CD14-positive monocyte (primary cell): ENCODE results near the gene TMEM250. TPM values are rescaled to one million over a fixed set of nuclear protein-coding genes. Genes with fewer than 3 reads are reported as not detected.

ENCODE experiments used
- DNase-seq, 3 donors: peaks; one replicate each; pipeline ENCODE4 v3.0.0-alpha.2; 2011 to 2022
- H2AFZ ChIP-seq: 2 replicates; pipeline ENCODE4 v1.6.0; 2012; ENCODE audit warnings: mild to moderate bottlenecking, low read depth, low read length, inconsistent platforms; ENCODE audit not compliant: insufficient read depth, poor library complexity, severe bottlenecking
- H3K27ac ChIP-seq, 2 donors: 1 replicate in 1 of 2; 2 replicates in 1 of 2; pipeline ENCODE4 v1.5.1; 2012 to 2013; ENCODE audit warnings: low read length in 2 of 2, control low read depth in 1 of 2, inconsistent platforms in 1 of 2, low read depth in 1 of 2, mild to moderate bottlenecking in 1 of 2
- H3K27me3 ChIP-seq, 2 donors: one replicate each; pipeline versions ENCODE4 v1.6.0 to v1.6.1; 2011 to 2013; ENCODE audit warnings: low read length in 2 of 2; ENCODE audit not compliant: control insufficient read depth in 2 of 2, insufficient read depth in 2 of 2
- H3K36me3 ChIP-seq, 2 donors: replicated peaks in 1 of 2; 1 replicate in 1 of 2; 2 replicates in 1 of 2; pipeline versions ENCODE4 v1.5.1 to v1.6.1; 2012 to 2013; ENCODE audit warnings: low read length in 2 of 2, control low read depth in 1 of 2, inconsistent platforms in 1 of 2, mild to moderate bottlenecking in 1 of 2; ENCODE audit not compliant: insufficient read depth in 2 of 2, control insufficient read depth in 1 of 2
- H3K4me1 ChIP-seq, 2 donors: 1 replicate in 1 of 2; 2 replicates in 1 of 2; pipeline versions ENCODE4 v1.5.1 to v1.6.1; 2012 to 2013; ENCODE audit warnings: low read length in 2 of 2, control low read depth in 1 of 2, inconsistent platforms in 1 of 2, mild to moderate bottlenecking in 1 of 2, moderate library complexity in 1 of 2; ENCODE audit not compliant: insufficient read depth in 2 of 2, control insufficient read depth in 1 of 2
- H3K4me2 ChIP-seq: replicated peaks from 2 replicates; pipeline ENCODE3; 2012; ENCODE audit warnings: low read length, moderate library complexity, mild to moderate bottlenecking; ENCODE audit not compliant: poor library complexity, severe bottlenecking; ENCODE audit errors: extremely low read depth
- H3K4me3 ChIP-seq, 3 experiments: fragments of 200-600 bp in 1 of 3; sonication (generic) in 1 of 3; replicated peaks in 1 of 3; 1 replicate in 2 of 3; 2 replicates in 1 of 3; pipeline ENCODE4 v1.5.1; 2011 to 2013; ENCODE audit warnings: low read length in 3 of 3, mild to moderate bottlenecking in 3 of 3, control low read depth in 2 of 3, low read depth in 2 of 3, inconsistent platforms in 1 of 3, moderate library complexity in 1 of 3
- H3K79me2 ChIP-seq: 2 replicates; pipeline ENCODE4 v1.6.0; 2012; ENCODE audit warnings: mild to moderate bottlenecking, control low read depth, inconsistent platforms, low read length, moderate library complexity; ENCODE audit not compliant: insufficient read depth
- H3K9ac ChIP-seq: 2 replicates; pipeline ENCODE4 v1.6.0; 2017; ENCODE audit warnings: low read length, mild to moderate bottlenecking; ENCODE audit not compliant: insufficient read depth, poor library complexity, severe bottlenecking
- H3K9me3 ChIP-seq, 2 donors: replicated peaks in 1 of 2; 1 replicate in 1 of 2; 2 replicates in 1 of 2; pipeline versions ENCODE4 v1.5.1 to v1.6.1; 2012 to 2013; ENCODE audit warnings: low read length in 2 of 2, control low read depth in 1 of 2; ENCODE audit not compliant: control insufficient read depth in 1 of 2, insufficient read depth in 1 of 2
- H4K20me1 ChIP-seq: 2 replicates; pipeline ENCODE4 v1.6.0; 2012; ENCODE audit warnings: mild to moderate bottlenecking, low read length, control low read depth, moderate library complexity; ENCODE audit not compliant: insufficient read depth
- H3K27ac Mint-ChIP-seq, 7 donors: one replicate each; pipeline ENCODE4 v1.8.0; 2020; ENCODE audit warnings: mild to moderate bottlenecking in 7 of 7, mixed read lengths in 7 of 7, moderate library complexity in 6 of 7, inconsistent platforms in 2 of 7
- H3K27me3 Mint-ChIP-seq, 3 donors: one replicate each; pipeline ENCODE4 v1.8.0; 2021 to 2022; ENCODE audit warnings: low read depth in 3 of 3, mild to moderate bottlenecking in 3 of 3, mixed read lengths in 3 of 3, moderate library complexity in 3 of 3, inconsistent platforms in 1 of 3
- H3K36me3 Mint-ChIP-seq, 2 donors: one replicate each; pipeline ENCODE4 v1.8.0; 2020; ENCODE audit warnings: mixed read lengths in 2 of 2, inconsistent platforms in 1 of 2, mild to moderate bottlenecking in 1 of 2
- H3K4me1 Mint-ChIP-seq: one replicate; pipeline ENCODE4 v1.8.0; 2020; ENCODE audit warnings: mild to moderate bottlenecking, mixed read lengths
- H3K4me3 Mint-ChIP-seq, 2 donors: one replicate each; pipeline ENCODE4 v1.8.0; 2020; ENCODE audit warnings: mild to moderate bottlenecking in 2 of 2, mixed read lengths in 2 of 2, moderate library complexity in 1 of 2
- H3K9me3 Mint-ChIP-seq, 7 donors: one replicate each; pipeline ENCODE4 v1.8.0; 2020 to 2022; ENCODE audit warnings: mixed read lengths in 7 of 7, mild to moderate bottlenecking in 6 of 7, moderate library complexity in 6 of 7, inconsistent platforms in 2 of 7
- WGBS: methylation state at CpG from one replicate; pipeline ENCODE4 v1.1.5; 2013; ENCODE audit warnings: missing lambda C conversion rate; ENCODE audit not compliant: insufficient coverage; 5-methylcytosine and 5-hydroxymethylcytosine counted together
- intact Hi-C, 2 donors: fragments of 100-400 bp; cut with micrococcal nuclease; formaldehyde crosslinking; loops; one replicate each; pipeline versions ENCODE4 v1.15.0 to v1.15.1; 2023
- polyA plus RNA-seq, 3 donors: library from polyadenylated mRNA; depleted of rRNA in 1 of 3; unstranded in 2 of 3; stranded (reverse) in 1 of 3; fragments of 300-500 nt in 2 of 3; fragments of >200 nt in 1 of 3; fragmentation: Illumina TruSeq in 2 of 3; gene quantifications; 1 replicate in 2 of 3; 2 replicates in 1 of 3; pipeline ENCODE4 v1.2.3, GENCODE V29; 2012 to 2021
- TF ChIP-seq, protein P1 (sequence below): fragments of 200-600 bp; IDR thresholded peaks from one replicate; pipeline ENCODE4 v1.8.0; 2022; ENCODE audit warnings: antibody characterized with exemption, mild to moderate bottlenecking

The TMEM250 gene
- polyA plus RNA-seq, 3 donors, result 11.0 to 38.0 (median 30.9) TPM

DNA sequence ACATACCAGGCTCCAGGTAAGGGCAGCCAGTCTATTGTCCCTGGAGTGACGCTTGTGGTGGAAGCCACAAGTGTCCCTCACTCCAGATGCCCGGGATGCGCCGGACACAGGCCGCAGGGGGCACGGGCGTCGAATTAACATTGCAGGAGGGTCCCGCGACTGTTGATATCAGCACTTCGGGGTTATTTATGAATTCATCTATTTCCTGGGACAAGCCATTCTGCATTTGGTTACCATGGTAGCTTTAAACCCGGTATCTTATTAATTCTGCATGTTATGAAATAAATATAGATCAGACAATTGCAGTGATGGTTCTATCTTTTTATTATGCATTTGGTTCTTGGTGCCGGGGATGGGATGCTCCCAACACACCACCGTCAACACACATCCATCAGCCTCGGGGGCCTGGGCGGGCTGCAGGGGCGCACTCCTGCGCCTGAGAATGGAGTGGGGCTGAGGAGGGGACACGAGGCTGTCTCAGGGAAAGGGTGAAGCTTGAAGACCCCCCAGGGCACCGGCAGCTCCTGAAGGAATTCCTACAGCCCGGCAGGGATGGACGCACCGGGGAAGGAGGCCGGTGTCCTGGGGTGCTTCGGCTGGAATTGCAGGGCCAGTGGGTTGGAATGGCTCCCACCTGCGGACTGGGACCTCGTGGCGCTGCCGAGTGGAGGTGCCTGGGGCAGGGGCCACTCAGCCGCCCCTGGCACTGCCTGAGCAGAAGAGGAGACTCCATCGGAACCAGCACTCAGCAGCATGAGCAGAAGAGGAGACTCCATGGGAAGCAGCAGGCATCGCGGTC is 17.7 kb upstream of the TMEM250 start:
- Mint-ChIP-seq H3K9me3 (peaks cover 0 to 9% (median 4%) of the 10 kb centered on the region in 7 donors), H3K4me3 (no peak overlapping the region), H3K27ac (no peak overlapping the region), H3K36me3 (no peaks in the 10 kb centered on the region), H3K4me1 (peaks cover 5% of the 10 kb centered on the region), H3K27me3 (peaks cover 26 to 51% (median 47%) of the 10 kb centered on the region in 3 donors)
- Histone ChIP-seq H3K27me3 (peaks cover 13 to 35% of the 10 kb centered on the region in 2 donors), H2AFZ (no peak overlapping the region), H3K9ac (no peak overlapping the region), H3K36me3 (no peaks in the 10 kb centered on the region), H3K79me2 (no peaks in the 10 kb centered on the region), H3K4me3 (no peak overlapping the region), H3K4me1 (no peaks in the 10 kb centered on the region), H3K4me2 (no peak overlapping the region), H3K9me3 (peaks cover 0 to 10% of the 10 kb centered on the region in 2 donors), H4K20me1 (no peaks in the 10 kb centered on the region), H3K27ac (no peak overlapping the region)
- intact Hi-C loops, result no loop called here
- TF ChIP-seq, protein P1, sequence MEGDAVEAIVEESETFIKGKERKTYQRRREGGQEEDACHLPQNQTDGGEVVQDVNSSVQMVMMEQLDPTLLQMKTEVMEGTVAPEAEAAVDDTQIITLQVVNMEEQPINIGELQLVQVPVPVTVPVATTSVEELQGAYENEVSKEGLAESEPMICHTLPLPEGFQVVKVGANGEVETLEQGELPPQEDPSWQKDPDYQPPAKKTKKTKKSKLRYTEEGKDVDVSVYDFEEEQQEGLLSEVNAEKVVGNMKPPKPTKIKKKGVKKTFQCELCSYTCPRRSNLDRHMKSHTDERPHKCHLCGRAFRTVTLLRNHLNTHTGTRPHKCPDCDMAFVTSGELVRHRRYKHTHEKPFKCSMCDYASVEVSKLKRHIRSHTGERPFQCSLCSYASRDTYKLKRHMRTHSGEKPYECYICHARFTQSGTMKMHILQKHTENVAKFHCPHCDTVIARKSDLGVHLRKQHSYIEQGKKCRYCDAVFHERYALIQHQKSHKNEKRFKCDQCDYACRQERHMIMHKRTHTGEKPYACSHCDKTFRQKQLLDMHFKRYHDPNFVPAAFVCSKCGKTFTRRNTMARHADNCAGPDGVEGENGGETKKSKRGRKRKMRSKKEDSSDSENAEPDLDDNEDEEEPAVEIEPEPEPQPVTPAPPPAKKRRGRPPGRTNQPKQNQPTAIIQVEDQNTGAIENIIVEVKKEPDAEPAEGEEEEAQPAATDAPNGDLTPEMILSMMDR, result no peak
- 91% methylated on average over 28 of the region's 33 CpGs for WGBS
- no peak for DNase-seq

GRCh38 chr9:136135326-136136126 is 16.9 kb upstream of the TMEM250 start:
- Histone ChIP-seq H3K4me2 (no peak overlapping the region), H3K9me3 (peaks cover 0 to 10% of the 10 kb centered on the region in 2 donors), H3K4me1 (no peaks in the 10 kb centered on the region), H2AFZ (no peak overlapping the region), H3K27me3 (peaks cover 13 to 36% of the 10 kb centered on the region in 2 donors), H3K79me2 (no peaks in the 10 kb centered on the region), H3K36me3 (no peaks in the 10 kb centered on the region), H3K4me3 (no peak overlapping the region), H4K20me1 (no peaks in the 10 kb centered on the region), H3K9ac (no peak overlapping the region), H3K27ac (no peak overlapping the region)
- Mint-ChIP-seq H3K4me1 (peaks cover 5% of the 10 kb centered on the region), H3K9me3 (peaks cover 0 to 9% (median 4%) of the 10 kb centered on the region in 7 donors), H3K27me3 (peaks cover 31 to 59% (median 51%) of the 10 kb centered on the region in 3 donors), H3K36me3 (no peaks in the 10 kb centered on the region), H3K27ac (no peak overlapping the region), H3K4me3 (no peak overlapping the region)
- intact Hi-C loops, result no loop called here
- TF ChIP-seq, protein P1, result no peak
- 86% methylated on average over 17 of the region's 18 CpGs for WGBS
- no peak for DNase-seq
